GM12878 (cell line): ENCODE results near the gene EPB41L1. TPM values are rescaled to one million over a fixed set of nuclear protein-coding genes. Genes with fewer than 3 reads are reported as not detected.

Experiments
- ATAC-seq: fragments of 200-7000 bp; cut with Tn5 transposase; 3 replicates; pipeline ENCODE4 v1.9.1; 2020; ENCODE audit warnings: mild to moderate bottlenecking, moderate library complexity
- BruUV-seq: library from RNA; stranded (reverse); fragments of 400-500 nt; replicated peaks from 2 replicates; lab custom pipeline; 2021; lab: Mats Ljungman, UMichigan
- CTCF ChIA-PET: fragments of 300-600 bp; sonication (Branson Sonifier 250); formaldehyde crosslinking; extraction: SDS; loops from one replicate; lab custom pipeline; 2021; ENCODE audit warnings: inconsistent platforms; lab: Yijun Ruan, JAX
- POLR2A ChIA-PET: fragments of 350-600 bp; formaldehyde crosslinking; extraction: SDS; loops from one replicate; lab custom pipeline; 2021; ENCODE audit warnings: inconsistent platforms; lab: Charles Lee
- RAD21 ChIA-PET: fragments of 300-600 bp; sonication (Branson Sonifier 250); formaldehyde crosslinking; loops from one replicate; lab custom pipeline; 2023; ENCODE audit warnings: antibody characterized with exemption; ENCODE audit not compliant: unreplicated experiment; lab: Charles Lee
- SMC1A ChIA-PET: fragments of 300-600 bp; sonication (Branson Sonifier 250); formaldehyde crosslinking; loops from one replicate; lab custom pipeline; 2023; ENCODE audit not compliant: unreplicated experiment, uncharacterized antibody; lab: Charles Lee
- DNase-seq: peaks from one replicate; pipeline ENCODE4 v3.0.0-alpha.2; 2011; ENCODE audit warnings: low read depth, low spot score
- FAIRE-seq: peaks from 3 replicates; lab custom pipeline; 2011; peaks lifted over from hg19 to GRCh38; lab: Jason Lieb, UNC
- H2AFZ ChIP-seq: 2 replicates; pipeline ENCODE4 v1.6.0; 2011; ENCODE audit warnings: low read depth, low read length, control low read depth; ENCODE audit not compliant: control insufficient read depth
- H3K27ac ChIP-seq: 2 replicates; pipeline ENCODE4 v1.5.1; 2011; ENCODE audit warnings: control low read depth; ENCODE audit not compliant: control insufficient read depth, insufficient read depth
- H3K27me3 ChIP-seq, 2 experiments: replicated peaks in 1 of 2; 2 replicates each; pipeline versions ENCODE4 v1.6.0 to v1.6.1; 2011; ENCODE audit warnings: low read length in 1 of 2; ENCODE audit not compliant: control insufficient read depth in 2 of 2, insufficient read depth in 2 of 2
- H3K36me3 ChIP-seq, 2 experiments: 2 replicates each; pipeline ENCODE4 v1.5.1; 2011; ENCODE audit warnings: low read length in 1 of 2; ENCODE audit not compliant: control insufficient read depth in 2 of 2, insufficient read depth in 2 of 2
- H3K4me1 ChIP-seq: 2 replicates; pipeline ENCODE4 v1.6.1; 2011; ENCODE audit warnings: mild to moderate bottlenecking, low read length, moderate library complexity, mixed read lengths; ENCODE audit not compliant: control insufficient read depth, insufficient read depth
- H3K4me2 ChIP-seq: 2 replicates; pipeline ENCODE4 v1.6.0; 2011; ENCODE audit warnings: control low read depth; ENCODE audit not compliant: control insufficient read depth, insufficient read depth
- H3K4me3 ChIP-seq: fragments of 200-600 bp; sonication (generic); 2 replicates; pipeline ENCODE4 v1.5.1; 2016
- H3K79me2 ChIP-seq: 2 replicates; pipeline ENCODE4 v1.6.0; 2011; ENCODE audit warnings: low read length; ENCODE audit not compliant: control insufficient read depth, insufficient read depth
- H3K9ac ChIP-seq: 2 replicates; pipeline ENCODE4 v1.8.0; 2011; ENCODE audit warnings: low read length, control low read depth, mixed read lengths; ENCODE audit not compliant: control insufficient read depth, insufficient read depth
- H3K9me3 ChIP-seq: replicated peaks from 3 replicates; pipeline ENCODE4 v1.5.1; 2011; ENCODE audit warnings: mild to moderate bottlenecking, low read length; ENCODE audit not compliant: control insufficient read depth, insufficient read depth
- H4K20me1 ChIP-seq: 2 replicates; pipeline ENCODE4 v1.6.0; 2011; ENCODE audit not compliant: control insufficient read depth, insufficient read depth
- DPF2 ChIP-seq: fragments of 450-650 bp; IDR thresholded peaks from 2 replicates; pipeline ENCODE4 v1.6.1; 2017; ENCODE audit warnings: mild to moderate bottlenecking
- GATAD2B ChIP-seq: fragments of 450-650 bp; conservative IDR thresholded peaks from 2 replicates; pipeline ENCODE4 v1.6.1; 2017; ENCODE audit warnings: low read depth, mild to moderate bottlenecking, moderate library complexity
- HDAC2 ChIP-seq: fragments of 200-600 bp; sonication (generic); IDR thresholded peaks from 2 replicates; pipeline ENCODE4 v1.6.1; 2017
- RELA ChIP-seq: fragments of 450-650 bp; IDR thresholded peaks from 2 replicates; pipeline ENCODE4 v1.8.0; 2014; ENCODE audit warnings: borderline replicate concordance; ENCODE audit not compliant: partially characterized antibody
- TARDBP ChIP-seq: IDR thresholded peaks from 2 replicates; pipeline ENCODE4 v1.6.1; 2016; ENCODE audit warnings: borderline replicate concordance
- YY1 ChIP-seq: IDR thresholded peaks from 2 replicates; pipeline ENCODE4 v1.6.1; 2011; ENCODE audit warnings: low read depth, mild to moderate bottlenecking, low read length
- WGBS: methylation state at CpG from one replicate; pipeline ENCODE4 v1.1.6; 2016; ENCODE audit warnings: low lambda C conversion rate; ENCODE audit not compliant: insufficient replicate concordance, insufficient coverage; ENCODE audit errors: missing lambda C conversion rate; 5-methylcytosine and 5-hydroxymethylcytosine counted together
- in situ Hi-C: fragments of 300-500 bp; cut with MboI; formaldehyde crosslinking; loops from 9 replicates; pipeline ENCODE4 v1.14.3; 2018; ENCODE audit warnings: mixed read lengths
- intact Hi-C: fragments of 100-400 bp; cut with micrococcal nuclease; formaldehyde crosslinking; loops from one replicate; pipeline ENCODE4 v1.14.2; 2022; ENCODE audit not compliant: unreplicated experiment
- polyA plus RNA-seq, 11 experiments: library from polyadenylated mRNA; depleted of rRNA in 4 of 11; unstranded in 6 of 11; stranded (reverse) in 5 of 11; fragments of >200 nt; fragmentation: Nextera tagmentation in 4 of 11; fragmentation: Illumina TruSeq in 1 of 11; extraction: Ambion mirVana in 4 of 11; extraction: Trizol in 1 of 11; gene quantifications; 1 replicate in 1 of 11; 2 replicates in 10 of 11; pipeline versions ENCODE4 v1.2.1 to v1.2.3, GENCODE V29; 2011 to 2016; ENCODE audit warnings: inconsistent platforms in 2 of 11, missing spikeins in 2 of 11, low read depth in 1 of 11
- total RNA-seq, 4 experiments: library from RNA; depleted of rRNA in 3 of 4; stranded (reverse); fragments of >200 nt in 3 of 4; fragmentation: Illumina TruSeq in 1 of 4; extraction: Trizol in 1 of 4; gene quantifications; 2 replicates each; pipeline versions ENCODE4 v1.2.1 to v1.2.3, GENCODE V29; 2013 to 2021
- TF ChIP-seq, protein P1 (sequence below): fragments of 150-350 bp; IDR thresholded peaks from 2 replicates; pipeline ENCODE4 v1.6.1; 2014; ENCODE audit warnings: mild to moderate bottlenecking, low read depth, low read length

EPB41L1 gene
- total and polyA plus RNA-seq, 10 of the 15 experiments (the other 5 are each of a cell fraction or from before 2014, with no cell fraction given) = 0.08 to 3.2 (median 0.31) TPM

- ChIA-PET RAD21 (interaction anchor here (0.8 to 1.0 kb wide), 2 partner anchors 192 to 214 kb away, joined by 3 to 4 read pairs; no protein-coding TSS in a partner anchor), SMC1A (interaction anchor here (1.6 kb wide), 1 partner anchor 29 kb away, joined by 4 read pairs; no protein-coding TSS in a partner anchor), CTCF (interaction anchor here (1.1 to 2.1 kb wide), 6 partner anchors 11 to 192 kb away, joined by 3 to 8 read pairs (median 6); no protein-coding TSS in a partner anchor), POLR2A (no interaction called here)
- Histone ChIP-seq H3K27ac (no peak overlapping the region), H3K27me3 (no peaks in the 10 kb centered on the region; a peak in 1 of 4 replicates), H3K4me2 (no peak overlapping the region), H3K9me3 (no peaks in the 10 kb centered on the region), H4K20me1 (no peaks in the 10 kb centered on the region; the same call in 1 of the 2 replicates), H2AFZ (no peak overlapping the region), H3K4me1 (no peaks in the 10 kb centered on the region), H3K9ac (no peak overlapping the region), H3K36me3 (no peaks in the 10 kb centered on the region), H3K79me2 (no peaks in the 10 kb centered on the region), H3K4me3 (no peak overlapping the region)
- intact Hi-C loops (no loop called here), in situ Hi-C loops (no loop called here)
- DNase-seq = no peak
- TF ChIP-seq HDAC2 (no peak), DPF2 (no peak), GATAD2B (no peak), YY1 (no peak), TARDBP (no peak), RELA (no peak)
- TF ChIP-seq, protein P1, sequence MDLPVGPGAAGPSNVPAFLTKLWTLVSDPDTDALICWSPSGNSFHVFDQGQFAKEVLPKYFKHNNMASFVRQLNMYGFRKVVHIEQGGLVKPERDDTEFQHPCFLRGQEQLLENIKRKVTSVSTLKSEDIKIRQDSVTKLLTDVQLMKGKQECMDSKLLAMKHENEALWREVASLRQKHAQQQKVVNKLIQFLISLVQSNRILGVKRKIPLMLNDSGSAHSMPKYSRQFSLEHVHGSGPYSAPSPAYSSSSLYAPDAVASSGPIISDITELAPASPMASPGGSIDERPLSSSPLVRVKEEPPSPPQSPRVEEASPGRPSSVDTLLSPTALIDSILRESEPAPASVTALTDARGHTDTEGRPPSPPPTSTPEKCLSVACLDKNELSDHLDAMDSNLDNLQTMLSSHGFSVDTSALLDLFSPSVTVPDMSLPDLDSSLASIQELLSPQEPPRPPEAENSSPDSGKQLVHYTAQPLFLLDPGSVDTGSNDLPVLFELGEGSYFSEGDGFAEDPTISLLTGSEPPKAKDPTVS = no peak
- no peak for FAIRE-seq
- 51% methylated on average over 15 of the region's 15 CpGs for WGBS
- no peak for ATAC-seq
- BruUV-seq = no TSS peak
Measured at GRCh38 chr20:36184816-36185776, 30.6 kb downstream of the EPB41L1 start.
